Erythroblast (primary cell): Measurements from ENCODE around the gene EIF4ENIF1.

Experiments
- GATA1 ChIP-seq: IDR thresholded peaks from 2 replicates; pipeline ENCODE4 v1.6.1; 2011; ENCODE audit warnings: low read depth, mild to moderate bottlenecking, control low read depth, low read length, moderate library complexity
- POLR2A ChIP-seq: IDR thresholded peaks from 2 replicates; pipeline ENCODE4 v1.6.1; 2011; ENCODE audit warnings: mild to moderate bottlenecking, low read length

DNA sequence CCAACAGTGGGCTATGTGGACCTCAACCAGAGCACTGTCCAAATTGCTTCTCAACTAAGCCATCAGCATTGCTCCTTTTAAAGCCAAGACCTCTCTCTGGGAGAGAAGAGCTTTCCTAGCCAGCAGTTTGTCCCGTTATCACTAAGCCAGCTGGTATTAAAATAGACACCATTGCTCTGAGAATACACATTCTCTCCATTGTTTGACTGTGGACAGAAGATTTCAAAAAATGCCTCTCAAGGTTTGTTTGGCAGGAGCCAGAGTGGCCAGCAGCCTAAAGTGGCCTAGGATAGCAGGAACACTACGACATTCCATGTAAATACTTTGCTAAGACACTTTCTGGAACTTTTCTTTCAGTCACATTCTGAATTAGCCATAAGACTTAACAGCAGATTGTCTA, 41.3 kb downstream of the EIF4ENIF1 start:
- TF ChIP-seq POLR2A (no peak), GATA1 (no peak)
